Tibial artery (tissue), 4 donors: ENCODE measurements around the gene SLC39A11.

Source experiments
- DNase-seq, 2 donors: peaks; one replicate each; pipeline ENCODE4 v3.0.0-alpha.2; 2019
- H3K27ac ChIP-seq, 2 donors: fragments of 200-600 bp; sonication (generic) in 1 of 2; 1 replicate in 1 of 2; 2 replicates in 1 of 2; pipeline ENCODE4 v1.5.1; 2018 to 2019; ENCODE audit warnings: mild to moderate bottlenecking in 1 of 2
- H3K27me3 ChIP-seq, 2 donors: fragments of 200-600 bp; sonication (generic) in 1 of 2; one replicate each; pipeline versions ENCODE4 v1.5.1 to v1.6.0; 2016 to 2019
- H3K36me3 ChIP-seq, 3 donors: fragments of 200-600 bp; sonication (generic) in 2 of 3; one replicate each; pipeline ENCODE4 v1.5.1; 2016 to 2019; ENCODE audit warnings: mild to moderate bottlenecking in 2 of 3
- H3K4me1 ChIP-seq, 4 donors: fragments of 200-600 bp; sonication (generic) in 2 of 4; 1 replicate in 3 of 4; 2 replicates in 1 of 4; pipeline ENCODE4 v1.5.1; 2016 to 2019
- H3K4me3 ChIP-seq, 2 donors: fragments of 200-600 bp; sonication (generic) in 1 of 2; 1 replicate in 1 of 2; 2 replicates in 1 of 2; pipeline ENCODE4 v1.5.1; 2018 to 2019; ENCODE audit warnings: mild to moderate bottlenecking in 2 of 2
- H3K9me3 ChIP-seq, 3 donors: fragments of 200-600 bp; sonication (generic) in 1 of 3; one replicate each; pipeline ENCODE4 v1.5.1; 2016 to 2019
- intact Hi-C: fragments of 100-400 bp; cut with DNase I; formaldehyde crosslinking; loops from one replicate; pipeline ENCODE4 v1.15.0; 2023; ENCODE audit warnings: low total_unique reads
- TF ChIP-seq, protein P1 (sequence below), 2 experiments: fragments of 200-600 bp in 1 of 2; fragments of 450-650 bp in 1 of 2; IDR thresholded peaks; one replicate each; pipeline ENCODE4 v1.5.1; 2017 to 2019; ENCODE audit warnings: antibody characterized with exemption in 2 of 2, mild to moderate bottlenecking in 1 of 2, moderate library complexity in 1 of 2

SLC39A11 gene

DNA sequence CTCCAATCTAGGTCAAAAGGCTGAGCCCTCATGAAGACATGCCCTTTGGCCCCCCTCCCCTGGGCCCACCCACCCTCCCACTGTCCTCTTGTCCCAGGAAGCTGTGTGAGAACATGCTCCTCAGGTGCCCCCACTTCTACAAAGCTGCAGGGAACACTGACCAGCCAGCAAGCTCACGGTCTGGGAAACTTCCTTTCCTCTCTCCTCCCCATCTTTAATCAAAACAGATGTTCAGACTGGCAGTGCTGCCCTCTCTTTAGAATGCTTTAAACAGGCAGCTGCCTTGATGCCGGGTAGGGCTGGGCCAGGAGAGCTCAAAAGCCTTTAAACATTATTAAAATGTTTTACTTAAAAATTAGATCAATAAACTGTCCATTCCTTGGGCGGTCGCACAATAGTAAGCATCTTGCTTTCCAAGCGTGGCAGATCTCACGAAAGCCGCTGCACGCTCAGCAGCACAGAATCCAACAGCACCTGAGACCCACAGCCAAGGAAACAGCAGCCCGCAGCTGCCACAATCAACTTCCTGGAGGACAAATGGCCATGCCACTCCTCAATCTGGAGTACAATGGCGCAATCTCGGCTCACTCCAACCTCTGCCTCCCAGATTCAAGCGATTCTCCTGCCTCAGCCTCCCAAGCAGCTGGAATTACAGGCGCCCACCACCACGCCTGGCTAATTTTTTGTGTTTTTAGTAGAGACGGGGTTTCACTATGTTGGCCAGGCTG lies 399.2 kb downstream of the SLC39A11 start:
- no peaks in the 10 kb centered on the region for H3K4me1 ChIP-seq
- TF ChIP-seq, protein P1, sequence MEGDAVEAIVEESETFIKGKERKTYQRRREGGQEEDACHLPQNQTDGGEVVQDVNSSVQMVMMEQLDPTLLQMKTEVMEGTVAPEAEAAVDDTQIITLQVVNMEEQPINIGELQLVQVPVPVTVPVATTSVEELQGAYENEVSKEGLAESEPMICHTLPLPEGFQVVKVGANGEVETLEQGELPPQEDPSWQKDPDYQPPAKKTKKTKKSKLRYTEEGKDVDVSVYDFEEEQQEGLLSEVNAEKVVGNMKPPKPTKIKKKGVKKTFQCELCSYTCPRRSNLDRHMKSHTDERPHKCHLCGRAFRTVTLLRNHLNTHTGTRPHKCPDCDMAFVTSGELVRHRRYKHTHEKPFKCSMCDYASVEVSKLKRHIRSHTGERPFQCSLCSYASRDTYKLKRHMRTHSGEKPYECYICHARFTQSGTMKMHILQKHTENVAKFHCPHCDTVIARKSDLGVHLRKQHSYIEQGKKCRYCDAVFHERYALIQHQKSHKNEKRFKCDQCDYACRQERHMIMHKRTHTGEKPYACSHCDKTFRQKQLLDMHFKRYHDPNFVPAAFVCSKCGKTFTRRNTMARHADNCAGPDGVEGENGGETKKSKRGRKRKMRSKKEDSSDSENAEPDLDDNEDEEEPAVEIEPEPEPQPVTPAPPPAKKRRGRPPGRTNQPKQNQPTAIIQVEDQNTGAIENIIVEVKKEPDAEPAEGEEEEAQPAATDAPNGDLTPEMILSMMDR (IDR thresholded peaks at IDR 0.05): no peak
- intact Hi-C loops: no loop called here
- no peak overlapping the region for H3K27ac ChIP-seq
- H3K4me3 ChIP-seq: no peak overlapping the region
- H3K27me3 ChIP-seq: no peaks in the 10 kb centered on the region
- no peaks in the 10 kb centered on the region for H3K9me3 ChIP-seq
- peaks cover 0 to 3% (median 0%) of the 10 kb centered on the region in 3 donors for H3K36me3 ChIP-seq
- no peak for DNase-seq

DNA sequence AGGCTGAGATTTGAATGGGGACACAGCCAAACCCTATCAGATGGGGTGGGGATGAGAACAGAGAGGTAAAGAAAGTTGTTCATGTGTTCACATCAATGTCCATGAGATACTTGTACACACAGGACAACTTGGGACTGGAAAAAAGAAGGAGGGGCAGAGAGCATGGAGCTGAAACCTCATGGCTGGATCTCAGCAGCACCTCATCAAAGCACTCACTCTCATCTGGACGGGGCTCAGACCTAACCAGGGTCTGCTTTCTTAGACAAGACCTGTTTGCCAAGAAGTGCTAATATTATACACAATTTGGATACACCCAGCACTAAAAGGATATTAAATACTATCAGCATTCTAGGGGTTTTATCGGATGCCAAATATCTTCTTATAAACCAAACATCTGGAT lies 399.8 kb downstream of the SLC39A11 start:
- Histone ChIP-seq H3K27me3 (no peaks in the 10 kb centered on the region), H3K9me3 (no peaks in the 10 kb centered on the region), H3K27ac (no peak overlapping the region), H3K4me1 (no peaks in the 10 kb centered on the region), H3K4me3 (no peak overlapping the region), H3K36me3 (peaks cover 0 to 3% (median 0%) of the 10 kb centered on the region in 3 donors)
- intact Hi-C loops: no loop called here
- TF ChIP-seq, protein P1 (IDR thresholded peaks at IDR 0.05): no peak
- DNase-seq: no peak

DNA sequence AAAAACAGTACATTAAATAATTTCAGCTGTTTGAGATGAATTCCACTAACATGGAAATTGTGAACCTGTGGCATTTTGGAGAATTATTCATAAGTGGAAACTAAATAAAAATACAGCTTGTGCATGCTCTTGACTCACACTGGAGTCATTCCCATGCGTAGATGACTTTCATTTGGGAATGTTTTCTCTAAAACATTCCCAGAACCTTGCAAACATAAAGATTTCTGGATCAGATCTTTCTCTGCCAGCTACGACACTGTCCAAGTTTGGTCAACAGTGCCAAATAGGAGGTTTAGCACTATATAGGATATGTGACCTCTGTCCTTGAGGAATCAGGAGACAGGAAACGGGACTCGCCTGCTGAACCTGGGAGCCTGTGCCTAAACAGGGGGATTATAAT lies 400.9 kb downstream of the SLC39A11 start:
- Histone ChIP-seq H3K4me1 (no peaks in the 10 kb centered on the region), H3K4me3 (no peak overlapping the region), H3K27me3 (no peaks in the 10 kb centered on the region), H3K36me3 (peaks cover 0 to 3% (median 0%) of the 10 kb centered on the region in 3 donors), H3K9me3 (no peaks in the 10 kb centered on the region), H3K27ac (no peak overlapping the region)
- intact Hi-C loops: loop anchor here (1.0 kb wide), 1 partner anchor 14 kb away; no protein-coding TSS in a partner anchor
- TF ChIP-seq, protein P1 (IDR thresholded peaks at IDR 0.05): no peak
- DNase-seq: no peak

DNA sequence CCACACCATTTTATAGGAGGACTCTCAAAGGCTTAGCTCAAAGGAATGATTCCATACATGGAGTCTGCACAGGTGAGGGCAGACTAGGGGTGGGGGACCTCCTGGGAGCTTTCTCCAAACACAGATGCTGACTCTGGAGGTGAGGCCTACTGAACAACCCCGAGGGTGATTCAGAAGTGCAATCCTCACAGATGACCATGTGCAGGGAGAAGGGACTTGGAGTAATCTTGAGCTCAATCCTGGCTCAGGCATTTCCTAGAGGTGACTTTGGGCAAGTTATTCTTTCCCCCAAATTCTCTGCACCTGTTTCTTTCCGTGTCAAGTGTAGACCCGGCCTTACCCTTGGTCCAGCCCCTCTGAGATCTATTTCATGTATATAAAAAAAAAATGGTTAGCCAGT lies 401.5 kb downstream of the SLC39A11 start:
- intact Hi-C loops: loop anchor here (1.0 kb wide), 1 partner anchor 14 kb away; no protein-coding TSS in a partner anchor
- Histone ChIP-seq H3K4me3 (no peak overlapping the region), H3K36me3 (peaks cover 0 to 3% (median 0%) of the 10 kb centered on the region in 3 donors), H3K27ac (no peak overlapping the region), H3K9me3 (no peaks in the 10 kb centered on the region), H3K4me1 (no peaks in the 10 kb centered on the region), H3K27me3 (no peaks in the 10 kb centered on the region)
- DNase-seq: no peak
- TF ChIP-seq, protein P1 (IDR thresholded peaks at IDR 0.05): no peak

DNA sequence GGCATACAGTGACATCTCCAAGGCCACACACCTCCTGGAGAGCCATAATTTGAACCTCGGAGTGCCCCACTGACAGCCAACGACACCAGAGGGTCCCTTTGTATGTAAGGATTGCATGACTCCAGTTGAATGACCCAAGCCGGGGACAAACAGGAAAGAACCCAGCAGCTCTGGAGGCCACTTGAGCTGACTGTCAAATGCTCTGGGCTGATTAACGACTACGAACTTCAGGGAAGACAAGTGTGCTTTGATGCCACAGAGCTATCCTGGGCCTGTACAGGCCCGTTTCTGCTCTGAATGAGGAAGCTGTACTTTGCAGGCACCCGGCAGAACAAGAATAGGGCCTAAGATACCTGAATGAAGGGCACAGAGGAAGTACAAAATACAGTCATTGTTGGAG lies 404.6 kb downstream of the SLC39A11 start:
- H3K4me1 ChIP-seq: peaks cover 0 to 18% (median 15%) of the 10 kb centered on the region in 4 donors
- no peaks in the 10 kb centered on the region for H3K9me3 ChIP-seq
- TF ChIP-seq, protein P1 (IDR thresholded peaks at IDR 0.05): no peak
- no peak overlapping the region for H3K4me3 ChIP-seq
- no peak for DNase-seq
- intact Hi-C loops: no loop called here
- H3K36me3 ChIP-seq: no peaks in the 10 kb centered on the region
- no peak overlapping the region for H3K27ac ChIP-seq
- H3K27me3 ChIP-seq: no peaks in the 10 kb centered on the region
